Stimulated activated effector memory CD8-positive, alpha-beta T cell treated with anti-CD3 and anti-CD28 coated beads, Interleukin-12 subunit alpha, Interleukin-12 subunit beta, amount 100 ng/mL, for 72 hours (primary cell): ENCODE results near the gene CCDC91.

ENCODE experiments used
- ATAC-seq: fragments of 150-1000 bp; cut with Tn5 transposase; 2 replicates; pipeline ENCODE4 v1.10.0; 2021
- DNase-seq, 2 donors: peaks; one replicate each; pipeline ENCODE4 v3.0.0; 2021 to 2022; ENCODE audit warnings: low spot score in 2 of 2
- H3K27ac Mint-ChIP-seq: one replicate; pipeline ENCODE4 v1.8.0; 2022; ENCODE audit warnings: mild to moderate bottlenecking, mixed read lengths
- H3K36me3 Mint-ChIP-seq: one replicate; pipeline ENCODE4 v1.8.0; 2022; ENCODE audit warnings: mild to moderate bottlenecking, mixed read lengths
- H3K4me1 Mint-ChIP-seq: one replicate; pipeline ENCODE4 v1.8.0; 2022; ENCODE audit warnings: mixed read lengths
- H3K4me3 Mint-ChIP-seq: one replicate; pipeline ENCODE4 v1.8.0; 2022; ENCODE audit warnings: mild to moderate bottlenecking, mixed read lengths
- H3K9me3 Mint-ChIP-seq: one replicate; pipeline ENCODE4 v1.8.0; 2022; ENCODE audit warnings: mixed read lengths

CCDC91 gene

GRCh38 chr12:28582672-28583376 lies 392.6 kb downstream of the CCDC91 start:
- peak; percentile 25 for ATAC-seq
- no peak for DNase-seq
- H3K36me3 Mint-ChIP-seq: no peaks in the 10 kb centered on the region
- H3K4me3 Mint-ChIP-seq: no peak overlapping the region
- no peaks in the 10 kb centered on the region for H3K4me1 Mint-ChIP-seq
- peaks cover 4% of the 10 kb centered on the region for H3K9me3 Mint-ChIP-seq
- H3K27ac Mint-ChIP-seq: peak overlapping the region; percentile 43

- Mint-ChIP-seq H3K4me3 (no peak overlapping the region), H3K4me1 (no peaks in the 10 kb centered on the region), H3K27ac (peak overlapping the region; percentile 43), H3K36me3 (no peaks in the 10 kb centered on the region), H3K9me3 (peaks cover 4% of the 10 kb centered on the region)
- DNase-seq (no peak), ATAC-seq (no peak)
Measured at GRCh38 chr12:28583701-28584261, 393.5 kb downstream of the CCDC91 start.

- Mint-ChIP-seq H3K9me3 (peaks cover 2% of the 10 kb centered on the region), H3K4me3 (no peak overlapping the region), H3K36me3 (no peaks in the 10 kb centered on the region), H3K4me1 (no peaks in the 10 kb centered on the region), H3K27ac (no peak overlapping the region)
- ATAC-seq (no peak), DNase-seq (no peak)
Measured at GRCh38 chr12:28585146-28585545, 394.9 kb downstream of the CCDC91 start.

GRCh38 chr12:28586481-28586880 lies 396.2 kb downstream of the CCDC91 start:
- H3K9me3 Mint-ChIP-seq: peaks cover under 1% of the 10 kb centered on the region
- no peak for DNase-seq
- no peak for ATAC-seq
- no peaks in the 10 kb centered on the region for H3K36me3 Mint-ChIP-seq
- no peak overlapping the region for H3K27ac Mint-ChIP-seq
- H3K4me3 Mint-ChIP-seq: no peak overlapping the region
- no peaks in the 10 kb centered on the region for H3K4me1 Mint-ChIP-seq

- Mint-ChIP-seq H3K9me3 (peaks cover 15% of the 10 kb centered on the region), H3K4me3 (no peak overlapping the region), H3K4me1 (no peaks in the 10 kb centered on the region), H3K27ac (no peak overlapping the region), H3K36me3 (no peaks in the 10 kb centered on the region)
- DNase-seq: no peak
- ATAC-seq: no peak
Measured at GRCh38 chr12:28591831-28592230, 401.6 kb downstream of the CCDC91 start.
